ENCODE measurements around the gene HCFC1R1.

Gene HCFC1R1

DNA sequence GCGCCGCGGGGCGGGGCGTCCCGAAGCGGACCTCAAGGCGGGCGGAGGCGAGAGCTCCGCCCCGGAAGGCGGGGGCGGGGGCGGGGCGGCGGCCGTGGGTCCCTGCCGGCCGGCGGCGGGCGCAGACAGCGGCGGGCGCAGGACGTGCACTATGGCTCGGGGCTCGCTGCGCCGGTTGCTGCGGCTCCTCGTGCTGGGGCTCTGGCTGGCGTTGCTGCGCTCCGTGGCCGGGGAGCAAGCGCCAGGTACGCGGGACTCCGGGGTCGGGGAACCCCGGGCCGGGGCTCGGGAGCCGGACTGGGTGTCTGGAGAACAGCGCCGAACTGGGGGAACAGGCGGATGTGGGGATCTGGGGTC lies 3.5 kb downstream of the HCFC1R1 start, which contains the start of gene TNFRSF12A:
TNFRSF12A (plus strand) TSS at position 122 of the 357 bp plus-strand sequence; CDS start at position 152, 30 bp downstream.
- peak; percentile 63 to 66 for DNase-seq (ENCODE audit: low read depth in 2 of 2)

DNA sequence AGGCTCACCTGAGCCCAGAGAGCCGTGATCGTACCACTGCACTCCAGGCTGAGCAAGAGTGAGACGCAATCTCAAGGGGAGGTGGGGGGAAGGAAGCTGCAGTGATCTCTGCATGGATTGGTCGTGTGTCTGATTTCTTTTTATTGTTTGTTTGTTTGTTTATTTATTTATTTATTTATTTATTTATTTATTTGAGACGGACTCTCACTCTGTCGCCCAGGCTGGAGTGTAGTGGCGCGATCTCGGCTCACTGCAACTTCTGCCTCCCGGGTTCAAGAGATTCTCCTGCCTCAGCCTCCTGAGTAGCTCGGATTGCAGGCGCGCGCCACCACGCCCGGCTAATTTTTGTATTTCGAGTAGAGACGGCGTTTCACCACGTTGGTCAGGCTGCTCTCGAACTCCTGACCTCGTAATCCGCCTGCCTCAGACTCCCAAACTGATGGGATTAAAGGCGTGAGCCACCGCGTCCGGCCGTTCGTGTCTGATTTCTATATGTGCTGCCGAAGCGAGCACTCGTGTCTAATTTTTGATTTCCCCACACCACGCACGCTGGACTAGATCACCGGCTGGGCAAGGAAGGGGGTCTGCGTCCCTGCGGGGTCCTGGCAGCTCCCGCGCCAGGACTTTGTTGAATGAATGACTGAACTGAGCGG lies 4.0 kb downstream of the HCFC1R1 start:
- DNase-seq (ENCODE audit: low read depth in 2 of 2): no peak

DNA sequence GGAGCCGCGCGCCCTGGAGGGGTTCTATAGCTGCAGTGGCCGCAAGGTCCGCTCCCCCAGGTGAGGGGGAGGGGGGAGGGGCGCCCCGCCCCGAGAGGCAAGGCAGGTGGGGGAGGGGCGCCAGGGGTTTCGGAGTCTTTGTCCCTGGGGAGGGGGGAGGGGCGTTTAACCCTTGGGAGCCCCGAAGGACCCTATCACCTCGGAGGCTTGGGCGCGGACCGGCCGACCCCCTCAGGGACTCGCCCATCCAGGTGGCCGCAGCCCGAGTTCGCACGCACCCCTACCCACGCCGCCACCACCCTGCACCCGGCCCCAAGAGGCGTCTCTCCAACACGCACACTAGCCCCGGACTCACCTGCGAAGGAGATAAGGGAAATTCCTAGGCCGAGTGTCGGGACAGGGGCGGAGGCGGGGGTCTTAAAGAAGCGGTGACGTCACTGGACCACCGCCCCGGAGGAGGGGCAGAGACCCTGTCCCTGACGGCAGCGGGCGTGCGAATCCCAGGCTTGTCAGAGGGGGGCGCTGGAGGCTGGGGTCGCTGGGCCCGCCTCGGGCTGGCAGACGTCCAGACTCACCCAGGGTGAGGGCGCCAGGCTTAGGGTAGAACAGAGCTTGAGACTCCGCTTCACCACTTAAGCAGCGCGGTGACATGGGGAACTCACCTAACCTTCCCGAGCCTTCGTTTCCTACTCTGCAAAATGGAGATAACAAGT lies 5.8 kb downstream of the HCFC1R1 start, which contains the start of gene CLDN6:
CLDN6 (minus strand) TSS at position 390 of the 713 bp plus-strand sequence. CDS start 2,162 bp downstream, outside the sequence.
- DNase-seq (ENCODE audit: low read depth in 2 of 2): no peak

DNA sequence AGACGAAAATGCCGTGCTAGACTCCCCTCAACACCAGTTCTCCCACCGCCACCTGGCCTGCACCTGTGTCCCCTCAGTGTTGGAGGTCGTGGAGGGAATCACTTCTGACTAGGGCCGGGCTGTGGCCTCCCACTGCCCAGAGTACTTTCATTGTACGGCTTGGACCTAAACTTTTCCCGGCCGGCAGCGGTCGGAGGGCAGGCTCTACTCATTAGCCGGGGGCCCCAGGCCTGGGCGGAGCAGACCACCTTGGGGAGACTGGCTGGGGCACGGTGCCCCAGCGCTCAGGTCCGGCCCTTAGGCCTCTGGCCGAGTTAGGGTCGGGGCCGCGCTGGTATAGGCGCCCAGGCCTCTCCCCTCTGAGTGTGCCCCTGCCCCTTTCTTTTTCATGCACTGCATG lies 6.4 kb downstream of the HCFC1R1 start:
- no peak for DNase-seq (ENCODE audit: low read depth in 2 of 2)

DNA sequence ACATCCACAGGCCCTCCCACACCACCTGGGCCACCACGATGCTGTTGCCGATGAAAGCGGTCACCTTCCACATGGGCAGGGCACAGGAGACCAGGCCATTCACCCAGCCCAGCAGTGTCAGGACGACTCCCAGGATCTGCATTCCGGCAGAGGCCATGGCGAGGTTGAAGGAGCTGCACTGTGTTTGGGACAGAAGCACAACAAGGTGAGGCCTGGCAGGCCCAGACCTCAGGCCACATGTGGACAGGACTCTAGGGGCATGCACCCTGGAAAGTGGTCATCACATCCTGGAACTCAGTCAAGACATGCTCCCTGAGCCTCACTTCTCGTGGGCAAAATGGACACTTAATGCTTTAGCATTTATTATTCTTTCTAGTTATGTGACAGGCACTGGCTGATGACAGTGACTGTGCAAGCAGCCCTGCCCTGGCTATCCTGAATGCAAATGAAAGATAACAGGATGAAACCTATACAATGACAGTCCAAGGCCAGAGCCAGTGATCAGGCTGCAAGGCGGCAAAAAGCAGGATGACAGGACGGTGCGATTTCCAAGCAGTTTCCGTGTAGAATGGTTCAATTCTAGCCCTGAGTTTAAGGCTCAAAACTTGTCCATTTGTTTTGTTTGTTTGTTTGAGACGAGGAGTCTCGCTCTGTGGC lies 7.7 kb downstream of the HCFC1R1 start:
- no peak for DNase-seq (ENCODE audit: low read depth in 2 of 2)

DNA sequence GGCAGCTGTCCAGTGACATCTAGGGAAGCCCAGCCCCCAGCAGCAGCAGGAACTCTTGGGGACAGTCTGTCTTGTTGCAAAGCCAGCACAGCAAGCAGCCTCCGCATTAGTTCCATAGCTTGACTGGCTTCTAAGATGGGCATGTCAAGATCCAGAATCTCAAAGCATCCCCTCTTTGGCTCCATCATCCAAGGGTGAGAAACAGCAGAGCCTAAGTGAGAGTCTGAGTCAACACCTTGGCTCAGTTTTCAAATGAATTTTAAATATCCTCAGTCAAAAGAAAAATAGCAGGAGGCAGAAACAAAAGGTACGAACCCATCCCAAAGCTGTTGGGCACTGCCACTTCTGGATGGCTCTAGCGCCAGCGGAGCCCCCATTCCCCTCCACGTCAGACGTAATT lies 8.8 kb downstream of the HCFC1R1 start:
- DNase-seq (ENCODE audit: low read depth in 2 of 2): no peak

DNA sequence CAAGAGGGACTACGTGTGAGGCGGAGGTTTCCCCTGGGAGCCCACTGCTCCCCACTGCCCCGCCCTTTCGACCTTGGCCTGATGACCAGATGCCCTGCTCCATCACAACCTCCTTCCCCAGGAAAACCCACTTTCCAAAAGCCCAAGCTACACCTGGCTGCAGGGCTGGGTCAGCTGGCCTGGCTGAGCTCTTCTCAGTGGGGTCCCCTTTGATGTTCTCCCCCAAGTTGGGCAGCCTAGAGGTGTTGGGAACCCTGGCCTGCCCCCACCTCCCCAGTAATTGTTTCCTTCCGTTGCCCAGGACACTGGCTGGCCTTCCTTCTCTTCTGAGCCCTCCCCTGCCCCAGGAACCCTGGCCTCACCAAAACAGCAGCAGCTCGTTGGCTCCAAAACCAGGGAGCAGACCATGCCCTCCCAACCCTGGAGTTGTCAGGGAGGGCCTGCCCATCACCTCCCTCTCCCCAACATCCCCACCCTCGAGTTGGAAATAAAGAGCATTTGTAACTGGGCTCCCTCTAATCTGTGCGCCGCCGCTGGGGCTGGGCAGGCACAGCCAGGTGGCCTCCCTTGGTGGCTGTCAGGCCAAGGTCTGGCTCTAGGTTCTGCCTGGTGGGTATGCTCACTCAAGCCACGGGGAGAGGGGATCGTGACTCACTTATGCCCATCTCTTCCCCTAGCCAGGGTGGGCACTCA lies 9.6 kb downstream of the HCFC1R1 start:
- no peak for DNase-seq (ENCODE audit: low read depth in 2 of 2)

DNA sequence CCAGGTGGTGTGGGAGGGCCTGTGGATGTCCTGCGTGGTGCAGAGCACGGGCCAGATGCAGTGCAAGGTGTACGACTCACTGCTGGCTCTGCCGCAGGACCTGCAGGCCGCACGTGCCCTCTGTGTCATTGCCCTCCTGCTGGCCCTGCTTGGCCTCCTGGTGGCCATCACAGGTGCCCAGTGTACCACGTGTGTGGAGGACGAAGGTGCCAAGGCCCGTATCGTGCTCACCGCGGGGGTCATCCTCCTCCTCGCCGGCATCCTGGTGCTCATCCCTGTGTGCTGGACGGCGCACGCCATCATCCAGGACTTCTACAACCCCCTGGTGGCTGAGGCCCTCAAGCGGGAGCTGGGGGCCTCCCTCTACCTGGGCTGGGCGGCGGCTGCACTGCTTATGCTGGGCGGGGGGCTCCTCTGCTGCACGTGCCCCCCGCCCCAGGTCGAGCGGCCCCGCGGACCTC lies 10.2 kb downstream of the HCFC1R1 start:
- DNase-seq (ENCODE audit: low read depth in 2 of 2): no peak

DNA sequence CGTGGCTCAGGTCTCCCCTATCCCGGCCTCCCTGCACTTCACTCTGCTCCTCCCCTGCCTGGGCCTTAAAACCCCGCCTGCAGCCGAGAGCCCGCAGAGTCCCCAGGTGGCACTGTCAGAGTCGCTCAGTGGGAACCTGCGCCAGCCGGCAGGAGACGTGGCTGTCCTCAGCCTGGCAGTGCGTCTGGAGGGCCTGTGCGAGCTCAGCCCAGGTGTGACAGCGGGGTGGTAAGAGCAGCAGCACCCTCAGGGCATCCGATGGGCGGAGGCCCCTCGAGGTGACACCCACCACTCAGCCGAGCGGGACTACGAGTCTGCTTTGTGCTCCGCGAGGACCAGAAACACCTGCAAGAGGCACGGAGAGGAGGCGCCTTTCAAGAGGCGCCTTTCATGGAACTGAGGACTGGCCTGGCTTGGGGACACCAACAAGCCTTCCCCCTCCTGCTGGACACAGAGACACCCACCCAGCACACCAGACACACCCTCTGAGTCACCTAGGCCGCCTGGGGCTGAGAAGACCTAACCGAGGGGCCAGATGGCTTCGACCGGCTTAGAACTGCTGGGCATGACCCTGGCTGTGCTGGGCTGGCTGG lies 10.8 kb downstream of the HCFC1R1 start, which contains the start of gene CLDN9:
CLDN9 (plus strand) TSS at position 96 of the 593 bp plus-strand sequence; CDS start at position 536, 440 bp downstream.
- no peak for DNase-seq (ENCODE audit: low read depth in 2 of 2)

DNA sequence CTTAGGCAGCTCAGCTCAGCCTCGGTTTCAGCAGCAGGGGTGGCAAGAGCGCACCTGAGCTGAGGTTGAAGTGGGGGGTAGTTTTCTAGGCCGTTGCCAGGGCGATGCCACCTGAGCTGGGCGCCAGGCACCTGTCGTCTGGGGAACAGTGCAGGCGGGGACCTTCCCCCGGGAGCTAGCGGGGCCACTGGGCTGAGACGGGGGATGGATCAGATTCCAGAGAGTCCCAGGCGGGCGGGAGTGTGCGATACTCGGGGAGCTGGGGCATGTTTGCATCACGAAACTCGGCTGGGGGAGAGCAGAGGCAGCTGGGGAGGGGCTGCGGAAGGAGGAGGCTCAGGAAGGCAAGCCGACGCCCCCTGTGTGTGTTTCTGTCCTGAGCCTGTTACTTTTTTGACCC lies 11.5 kb downstream of the HCFC1R1 start:
- no peak for DNase-seq (ENCODE audit: low read depth in 2 of 2)

DNA sequence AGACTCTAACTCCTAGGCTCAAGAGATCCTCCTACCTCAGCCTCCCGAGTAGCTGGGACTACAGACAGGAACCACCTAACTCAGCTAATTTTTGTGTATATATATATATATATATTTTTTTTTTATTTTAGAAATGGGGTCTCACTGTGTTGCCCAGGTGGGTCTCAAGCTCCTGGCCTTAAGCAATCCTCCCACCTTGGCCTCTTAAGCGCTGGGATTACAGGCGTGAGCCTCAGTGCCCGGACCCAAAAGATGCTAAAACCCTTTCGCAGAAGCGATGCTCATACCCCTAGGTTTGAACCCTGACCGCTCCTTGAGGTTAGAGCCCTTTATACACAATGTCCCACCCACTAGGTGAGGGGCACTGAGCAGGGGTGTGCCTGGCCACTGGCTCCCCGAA lies 13.2 kb downstream of the HCFC1R1 start:
- no peak for DNase-seq (ENCODE audit: low read depth in 2 of 2)

DNA sequence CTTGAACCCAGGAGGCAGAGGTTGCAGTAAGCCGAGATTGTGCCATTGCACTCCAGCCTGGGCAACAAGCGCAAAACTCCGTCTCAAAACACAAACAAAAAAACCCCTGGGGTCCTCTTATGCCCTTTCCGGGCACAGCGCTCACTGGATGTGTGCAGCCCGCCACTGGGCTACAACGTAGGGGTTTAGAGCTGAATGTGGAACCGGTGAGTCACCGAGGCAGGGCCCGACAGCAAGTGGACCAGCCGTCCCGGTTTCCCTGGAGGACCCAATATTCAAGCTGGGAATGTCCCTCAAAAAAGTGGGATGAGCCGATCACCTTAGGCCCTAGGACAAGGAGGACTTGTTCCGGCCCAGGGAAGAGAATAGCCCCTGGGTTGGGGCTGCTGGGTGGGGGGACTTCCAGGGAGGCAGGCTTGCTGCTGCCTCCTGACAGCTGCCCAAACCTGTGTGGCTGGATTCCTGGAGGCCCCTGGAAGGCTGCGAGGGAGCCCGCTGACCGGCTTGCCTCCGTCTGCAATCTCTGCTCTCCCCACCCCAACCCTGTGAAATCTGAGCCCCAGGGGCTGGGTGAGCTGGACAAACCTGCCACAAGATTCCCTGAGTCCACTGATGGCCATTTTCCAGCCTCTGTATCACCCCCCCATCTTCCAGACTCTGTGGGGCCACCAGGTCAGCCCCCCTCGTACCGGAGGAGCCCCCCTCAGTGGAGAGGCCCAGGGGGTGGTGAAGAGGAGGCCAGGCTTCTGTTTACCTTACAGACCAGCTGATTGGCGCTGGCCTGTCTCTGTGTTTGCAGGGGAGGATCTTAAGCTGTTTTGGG lies 14.0 kb downstream of the HCFC1R1 start:
- no peak for DNase-seq (ENCODE audit: low read depth in 2 of 2)

DNA sequence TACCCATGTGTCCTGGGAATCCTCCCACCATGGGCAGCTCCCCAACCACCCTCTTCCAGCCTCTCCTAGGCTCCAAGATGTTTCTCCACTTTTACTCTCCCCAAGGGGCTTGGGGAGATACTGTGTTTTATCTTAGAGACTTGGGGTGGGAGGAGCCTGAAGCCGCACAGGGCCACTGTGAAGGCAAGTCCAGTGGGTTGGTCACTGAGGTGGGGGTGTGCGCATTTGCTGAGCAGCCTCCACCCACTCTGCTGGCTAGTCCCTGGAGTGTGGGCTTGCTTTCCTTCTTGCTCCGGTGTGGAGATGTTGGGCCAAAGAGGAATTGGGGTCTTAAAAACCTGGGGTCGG lies 15.1 kb downstream of the HCFC1R1 start:
- DNase-seq (ENCODE audit: low read depth in 2 of 2): no peak

DNA sequence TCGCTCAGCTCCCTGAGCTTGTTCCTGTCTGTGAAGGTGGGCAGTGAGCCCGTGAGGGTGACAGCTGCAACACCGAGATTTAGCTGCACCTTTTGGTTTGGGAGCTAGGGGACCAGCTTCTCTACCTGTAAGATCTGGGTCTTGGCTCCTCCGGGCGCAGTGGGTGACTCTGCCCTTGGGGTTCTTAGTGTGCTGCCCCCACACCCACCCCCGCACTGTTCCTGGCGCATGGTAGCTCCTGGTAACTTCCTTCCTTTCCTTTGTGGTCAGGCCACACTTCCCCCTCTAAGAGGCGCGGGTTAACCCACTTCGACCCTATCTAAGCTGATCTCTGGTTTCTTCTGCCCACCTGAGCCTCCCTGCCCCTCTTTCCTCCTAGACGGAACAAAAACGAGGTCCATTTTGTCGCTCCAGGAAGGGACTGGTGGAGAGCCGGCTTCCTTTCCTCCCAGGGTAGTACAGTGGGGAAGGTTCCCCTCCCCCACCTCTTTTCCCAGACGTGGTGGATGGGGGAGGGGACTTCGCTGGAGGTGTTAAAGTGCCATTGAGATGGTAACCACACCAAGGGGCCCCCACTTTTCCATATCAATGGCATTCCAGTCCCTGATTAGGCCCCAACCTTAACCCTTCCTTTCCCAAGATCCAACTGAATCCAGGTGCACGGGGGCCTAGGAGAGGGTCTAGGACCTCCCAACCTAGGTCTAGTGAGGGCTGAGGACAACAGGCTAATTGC lies 15.6 kb downstream of the HCFC1R1 start:
- DNase-seq (ENCODE audit: low read depth in 2 of 2): no peak

DNA sequence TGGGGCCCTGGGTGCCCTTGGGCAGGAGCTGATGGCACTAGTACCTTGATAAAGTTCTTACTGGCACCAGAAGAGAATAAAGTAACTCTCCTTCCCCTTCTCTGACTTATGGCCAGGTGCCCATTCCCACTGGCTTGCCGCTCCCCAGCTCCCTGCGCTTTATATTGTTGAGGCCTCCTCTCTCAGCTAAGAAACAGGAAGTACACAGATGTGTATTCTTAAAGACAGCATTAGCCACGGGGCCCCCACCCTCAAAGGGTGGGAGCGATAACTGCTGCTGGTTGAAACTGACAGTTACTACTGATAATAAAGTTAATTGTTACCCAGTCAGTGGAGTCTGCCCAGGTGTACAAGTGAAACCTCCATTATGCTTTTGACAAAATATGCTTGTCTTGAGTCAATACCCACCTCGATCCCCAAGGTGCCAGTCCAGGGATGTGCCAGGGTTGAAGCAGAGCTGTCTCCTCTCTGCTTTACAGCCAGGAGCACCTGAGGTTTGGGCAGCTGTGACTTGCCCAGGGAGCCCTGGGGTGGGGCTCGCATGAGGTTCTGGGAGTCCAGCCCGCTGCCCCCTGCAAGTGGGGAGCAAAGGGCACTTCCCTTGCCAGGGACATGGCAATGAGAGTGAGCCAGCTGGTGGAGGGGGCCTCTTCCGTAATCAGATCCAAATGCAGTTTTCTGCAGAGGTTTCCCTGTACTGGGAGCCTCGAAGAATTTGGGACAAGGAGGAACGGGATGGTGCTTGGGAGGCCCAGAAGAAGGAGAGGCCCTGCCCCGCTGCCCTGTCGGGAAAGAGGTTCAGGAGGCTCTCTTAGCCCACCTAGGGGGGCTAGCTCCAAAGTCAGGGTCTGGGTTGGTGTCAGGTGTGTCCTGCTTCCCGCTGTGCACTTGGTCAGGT lies 16.4 kb downstream of the HCFC1R1 start:
- DNase-seq (ENCODE audit: low read depth in 2 of 2): no peak

DNA sequence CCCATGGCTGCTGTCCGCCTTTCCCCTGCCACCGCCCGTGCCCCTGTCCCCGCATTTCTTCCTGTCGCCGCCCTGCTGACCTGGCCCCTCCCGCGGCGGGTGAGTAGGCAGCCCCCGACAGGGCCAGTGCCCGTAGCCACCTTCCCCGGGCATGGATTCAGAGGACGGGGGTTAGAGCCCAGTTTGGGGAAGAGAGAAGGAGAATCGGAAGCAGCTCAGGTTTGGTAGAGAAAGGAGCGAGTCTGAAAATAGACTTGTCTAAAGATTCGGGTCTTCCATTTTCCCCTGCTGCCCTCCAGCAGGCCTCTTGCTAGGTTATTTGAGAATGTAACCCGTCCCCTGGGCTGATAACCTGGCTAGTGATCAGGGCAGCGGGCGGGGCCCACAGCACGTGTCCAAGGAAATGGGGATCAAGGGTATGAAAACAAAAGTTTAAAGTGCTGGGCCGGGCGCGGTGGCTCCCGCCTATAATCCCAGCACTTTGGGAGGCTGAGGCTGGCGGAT lies 18.9 kb downstream of the HCFC1R1 start:
- no peak for DNase-seq (ENCODE audit: low read depth in 2 of 2)

DNA sequence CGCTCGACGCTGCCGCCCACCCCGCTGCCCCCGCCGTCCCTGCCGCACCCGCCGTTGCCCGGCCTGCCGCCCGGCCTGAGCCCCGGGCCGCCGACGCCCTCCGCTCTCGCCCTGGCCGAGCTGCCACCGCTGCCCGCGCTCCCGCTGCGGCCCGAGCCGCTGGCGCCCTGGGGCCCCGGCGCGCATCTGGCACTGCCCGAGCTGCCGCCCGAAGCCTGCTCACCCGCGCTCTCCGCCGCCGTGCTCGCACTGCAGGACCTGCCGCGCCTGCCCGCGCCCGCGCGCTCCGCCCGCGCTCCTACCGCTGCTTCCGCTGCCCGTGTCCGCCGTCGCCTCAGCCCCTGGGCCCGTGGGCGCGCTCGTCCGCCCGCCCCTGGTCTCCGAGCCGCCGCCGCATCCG lies 19.4 kb downstream of the HCFC1R1 start:
- no peak for DNase-seq (ENCODE audit: low read depth in 2 of 2)

DNA sequence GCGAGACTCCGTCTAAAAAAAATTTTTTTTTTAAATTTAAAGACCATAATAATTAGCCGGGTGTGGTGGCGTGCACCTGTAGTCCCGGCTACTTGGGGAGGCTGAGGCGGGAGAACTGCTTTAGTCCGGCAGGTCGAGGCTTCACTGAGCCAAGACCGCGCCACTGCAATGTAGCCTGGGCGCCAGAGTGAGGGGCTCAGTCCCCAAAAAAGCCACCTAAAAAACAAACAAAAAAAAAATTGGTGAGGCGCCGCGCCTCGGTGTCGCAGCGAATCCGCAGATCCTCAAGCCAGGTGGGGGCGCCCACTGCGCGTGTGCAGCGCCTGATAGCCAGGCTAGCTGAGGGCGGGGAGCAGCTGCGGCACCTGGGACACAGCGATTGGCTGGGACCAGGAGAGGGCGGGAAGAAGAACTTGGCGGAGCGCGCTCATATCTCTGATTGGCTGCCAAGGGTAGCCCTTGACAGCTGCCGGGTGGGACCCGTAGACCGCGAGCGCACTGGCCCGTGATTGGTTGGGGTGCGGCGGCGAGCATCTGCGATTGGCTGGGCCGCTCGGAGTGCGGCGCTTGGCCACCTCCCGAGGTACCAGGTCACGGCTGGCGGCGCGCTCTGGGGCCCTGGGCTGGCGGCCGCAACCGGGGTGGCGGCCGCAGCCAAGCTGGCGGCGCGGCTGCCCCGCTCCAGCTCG lies 20.0 kb downstream of the HCFC1R1 start:
- DNase-seq (ENCODE audit: low read depth in 2 of 2): peak; percentile 90 to 94

Data from stimulated activated CD8-positive, alpha-beta memory T cell treated with anti-CD3 and anti-CD28 coated beads, Interleukin-2, amount 100 ng/mL, for 48 hours (primary cell).